ENCODE results near the gene MERTK. TPM values are rescaled to one million over a fixed set of nuclear protein-coding genes. Genes with fewer than 3 reads are reported as not detected.

The MERTK gene
- total and polyA plus RNA-seq, 2 of the 13 experiments (the other 11 are each of a cell fraction or from before 2014, with no cell fraction given): 37.3 to 44.7 TPM

GRCh38 chr2:112055730-112056625 lies 157.6 kb downstream of the MERTK start (continued):
- TF ChIP-seq CSRNP1 (CRISPR knock-in tag; IDR thresholded peaks at IDR 0.05): peak; percentile 59; the same call in 1 of the 2 replicates
- peak; percentile 14; the same call in 1 of the 2 replicates for TF ChIP-seq MAX (IDR thresholded peaks at IDR 0.05)
- TF ChIP-seq ZNF430 (CRISPR knock-in tag; IDR thresholded peaks at IDR 0.05): no peak
- TF ChIP-seq MTF2 (CRISPR knock-in tag; IDR thresholded peaks at IDR 0.05; ENCODE audit: borderline replicate concordance): no peak
- peak; percentile 7; the same call in 1 of the 2 replicates for TF ChIP-seq CEBPG (CRISPR knock-in tag; IDR thresholded peaks at IDR 0.05)
- TF ChIP-seq THAP9 (CRISPR knock-in tag; IDR thresholded peaks at IDR 0.05; ENCODE audit: borderline replicate concordance): 0 out of 2 replicates have a peak, but pooled peaks have one; percentile 43
- TF ChIP-seq CC2D1A (CRISPR knock-in tag; IDR thresholded peaks at IDR 0.05): peak; percentile 9; the same call in 1 of the 2 replicates
- peak; percentile 59 for TF ChIP-seq ZNF883 (CRISPR knock-in tag; IDR thresholded peaks at IDR 0.05; ENCODE audit: not compliant biosample characterization)
- TF ChIP-seq EEA1 (CRISPR knock-in tag; IDR thresholded peaks at IDR 0.05; ENCODE audit: borderline replicate concordance): no peak
- TF ChIP-seq FOXP1 (IDR thresholded peaks at IDR 0.05): no peak
- TF ChIP-seq FOXP1 (CRISPR knock-in tag; IDR thresholded peaks at IDR 0.05): peak; percentile 8; the same call in 1 of the 2 replicates
- TF ChIP-seq ZIK1 (CRISPR knock-in tag; IDR thresholded peaks at IDR 0.05; ENCODE audit: borderline replicate concordance, low read depth): no peak; the same call in 1 of the 2 replicates
- no peak for TF ChIP-seq CREB1 (IDR thresholded peaks at IDR 0.05)
- TF ChIP-seq CREB1 (CRISPR knock-in tag; IDR thresholded peaks at IDR 0.05): peak; percentile 40; the same call in 1 of the 2 replicates
- no peak; the same call in 1 of the 2 replicates for TF ChIP-seq ZNF704 (CRISPR knock-in tag; IDR thresholded peaks at IDR 0.05; ENCODE audit: borderline replicate concordance)
- peak; percentile 15; the same call in 1 of the 2 replicates for TF ChIP-seq BCL3 (CRISPR knock-in tag; IDR thresholded peaks at IDR 0.05)
- peak; percentile 3 for TF ChIP-seq IKZF4 (CRISPR knock-in tag; IDR thresholded peaks at IDR 0.05; ENCODE audit: borderline replicate concordance, low read depth, not compliant biosample characterization)
- TF ChIP-seq ZBTB43 (CRISPR knock-in tag; conservative IDR thresholded peaks at IDR 0.05): no peak; the same call in 1 of the 2 replicates
